GM23338 (cell line): Measurements from ENCODE around the gene PKIB. TPM values are rescaled to one million over a fixed set of nuclear protein-coding genes. Genes with fewer than 3 reads are reported as not detected.

ENCODE experiments used
- ATAC-seq: fragments of 200-7000 bp; cut with Tn5 transposase; 3 replicates; pipeline ENCODE4 v1.9.1; 2020
- DNase-seq: peaks from one replicate; pipeline ENCODE4 v3.0.0-alpha.2; 2015; ENCODE audit warnings: low spot score
- H2AFZ ChIP-seq: fragments of 200-600 bp; sonication (generic); 2 replicates; pipeline ENCODE4 v1.8.0; 2016; ENCODE audit warnings: antibody characterized with exemption, mild to moderate bottlenecking, moderate library complexity
- H3F3A ChIP-seq: fragments of 200-600 bp; sonication (generic); replicated peaks from 2 replicates; pipeline ENCODE4 v1.8.0; 2017; ENCODE audit warnings: antibody characterized with exemption, mixed run types, low read depth
- H3K27ac ChIP-seq: fragments of 200-600 bp; sonication (generic); 2 replicates; pipeline ENCODE4 v1.6.1; 2016; ENCODE audit warnings: low read depth
- H3K27me3 ChIP-seq: fragments of 200-600 bp; sonication (generic); 2 replicates; pipeline ENCODE4 v1.8.0; 2016; ENCODE audit warnings: mild to moderate bottlenecking, mixed run types, moderate library complexity; ENCODE audit not compliant: insufficient read depth
- H3K36me3 ChIP-seq: fragments of 200-600 bp; sonication (generic); 2 replicates; pipeline ENCODE4 v1.8.0; 2016; ENCODE audit warnings: mild to moderate bottlenecking; ENCODE audit not compliant: insufficient read depth
- H3K4me1 ChIP-seq: fragments of 200-600 bp; sonication (generic); 2 replicates; pipeline ENCODE4 v1.8.0; 2016; ENCODE audit warnings: mild to moderate bottlenecking, moderate library complexity; ENCODE audit not compliant: insufficient read depth
- H3K4me2 ChIP-seq: fragments of 200-600 bp; sonication (generic); 2 replicates; pipeline ENCODE4 v1.7.1; 2017; ENCODE audit warnings: mixed run types
- H3K4me3 ChIP-seq: fragments of 200-600 bp; sonication (generic); 2 replicates; pipeline ENCODE4 v1.6.1; 2016; ENCODE audit warnings: mixed run types
- H3K79me2 ChIP-seq: fragments of 200-600 bp; sonication (generic); replicated peaks from 2 replicates; pipeline ENCODE4 v1.8.0; 2017; ENCODE audit warnings: mild to moderate bottlenecking; ENCODE audit not compliant: insufficient read depth
- H3K9me2 ChIP-seq: fragments of 200-600 bp; sonication (generic); 2 replicates; pipeline ENCODE4 v1.8.0; 2017; ENCODE audit not compliant: insufficient read depth
- H4K20me1 ChIP-seq: fragments of 200-600 bp; sonication (generic); replicated peaks from 2 replicates; pipeline ENCODE4 v1.8.0; 2017; ENCODE audit warnings: mild to moderate bottlenecking; ENCODE audit not compliant: insufficient read depth
- H3K27ac Mint-ChIP-seq: 2 replicates; pipeline ENCODE4 v1.8.0; 2020; ENCODE audit warnings: inconsistent platforms, mild to moderate bottlenecking, moderate library complexity, mixed read lengths
- H3K27me3 Mint-ChIP-seq: 3 replicates; pipeline ENCODE4 v1.8.0; 2022; ENCODE audit warnings: low read depth, mild to moderate bottlenecking, moderate library complexity, mixed read lengths, inconsistent platforms; ENCODE audit not compliant: insufficient read depth, poor library complexity
- H3K36me3 Mint-ChIP-seq: 3 replicates; pipeline ENCODE4 v1.8.0; 2021; ENCODE audit warnings: low read depth, mild to moderate bottlenecking, inconsistent platforms, moderate library complexity, mixed read lengths
- H3K4me1 Mint-ChIP-seq: 3 replicates; pipeline ENCODE4 v1.8.0; 2020; ENCODE audit warnings: mild to moderate bottlenecking, inconsistent platforms, mixed read lengths
- H3K4me3 Mint-ChIP-seq: 3 replicates; pipeline ENCODE4 v1.8.0; 2021; ENCODE audit warnings: moderate library complexity, mild to moderate bottlenecking, inconsistent platforms, mixed read lengths
- H3K9me3 Mint-ChIP-seq: 3 replicates; pipeline ENCODE4 v1.8.0; 2020; ENCODE audit warnings: moderate library complexity, mild to moderate bottlenecking, inconsistent platforms, mixed read lengths
- CREB1 ChIP-seq: fragments of 250-450 bp; sonication (Bioruptor Pico); IDR thresholded peaks from 2 replicates; pipeline ENCODE4 v1.5.0; 2020; ENCODE audit warnings: low read depth, mild to moderate bottlenecking, moderate library complexity
- CTCF ChIP-seq, 2 experiments: fragments of 200-600 bp in 1 of 2; sonication (generic) in 1 of 2; conservative IDR thresholded peaks; 2 replicates each; pipeline versions ENCODE4 v1.5.1 to v1.6.1; 2016 to 2017; ENCODE audit warnings: antibody characterized with exemption in 2 of 2, low read depth in 2 of 2, mild to moderate bottlenecking in 2 of 2, moderate library complexity in 1 of 2
- ETS1 ChIP-seq: IDR thresholded peaks from 2 replicates; pipeline ENCODE4 v1.6.1; 2016; ENCODE audit warnings: antibody characterized with exemption
- EZH2 ChIP-seq: fragments of 200-600 bp; sonication (generic); IDR thresholded peaks from one replicate; pipeline ENCODE4 v1.8.0; 2017; ENCODE audit warnings: antibody characterized with exemption, mild to moderate bottlenecking, low read depth; ENCODE audit not compliant: unreplicated experiment
- EZH2phosphoT487 ChIP-seq: fragments of 200-600 bp; sonication (generic); IDR thresholded peaks from one replicate; pipeline ENCODE4 v1.8.1; 2018; ENCODE audit warnings: antibody characterized with exemption; ENCODE audit not compliant: unreplicated experiment
- JUNB ChIP-seq: IDR thresholded peaks from one replicate; pipeline ENCODE4 v1.6.1; 2016; ENCODE audit warnings: antibody characterized with exemption; ENCODE audit not compliant: unreplicated experiment
- NANOG ChIP-seq: IDR thresholded peaks from 2 replicates; pipeline ENCODE4 v1.6.1; 2016; ENCODE audit warnings: antibody characterized with exemption, borderline replicate concordance
- POLR2AphosphoS5 ChIP-seq: IDR thresholded peaks from 2 replicates; pipeline ENCODE4 v1.6.1; 2016; ENCODE audit warnings: antibody characterized with exemption, low read depth
- REST ChIP-seq: IDR thresholded peaks from one replicate; pipeline ENCODE4 v1.6.1; 2018; ENCODE audit warnings: antibody characterized with exemption; ENCODE audit not compliant: unreplicated experiment
- STAT1 ChIP-seq: IDR thresholded peaks from one replicate; pipeline ENCODE4 v1.6.1; 2016; ENCODE audit warnings: antibody characterized with exemption; ENCODE audit not compliant: unreplicated experiment
- ZNF114 ChIP-seq: fragments of 250-450 bp; sonication (Bioruptor Pico); IDR thresholded peaks from 2 replicates; pipeline ENCODE4 v1.5.0; 2020; ENCODE audit warnings: mild to moderate bottlenecking, moderate library complexity
- ZNF331 ChIP-seq: fragments of 250-450 bp; sonication (Bioruptor Pico); IDR thresholded peaks from 2 replicates; pipeline ENCODE4 v1.5.0; 2020; ENCODE audit warnings: low read depth, mild to moderate bottlenecking, moderate library complexity
- ZNF462 ChIP-seq: fragments of 250-450 bp; sonication (Bioruptor Pico); IDR thresholded peaks from 2 replicates; pipeline ENCODE4 v1.5.0; 2020; ENCODE audit warnings: mild to moderate bottlenecking, moderate library complexity
- polyA plus RNA-seq: library from polyadenylated mRNA; unstranded; fragments of >200 nt; fragmentation: Nextera tagmentation; extraction: Ambion mirVana; gene quantifications from 2 replicates; pipeline ENCODE4 v1.2.1, GENCODE V29; 2016
- total RNA-seq: library from RNA; depleted of rRNA; stranded (reverse); fragments of >200 nt; shearing (Covaris generic); gene quantifications from 2 replicates; pipeline ENCODE4 v1.2.3, GENCODE V29; 2014

The PKIB gene
- total and polyA plus RNA-seq, 2 experiments from 2014 or later = 125 to 170 TPM

GRCh38 chr6:122578961-122579360, 31.2 kb upstream of the PKIB start:
- H2AFZ ChIP-seq = no peak overlapping the region
- Mint-ChIP-seq H3K4me1 (peaks cover 2% of the 10 kb centered on the region; the same call in 2 of the 3 replicates), H3K27ac (no peak overlapping the region), H3K9me3 (peaks cover 27% of the 10 kb centered on the region), H3K4me3 (no peak overlapping the region), H3K27me3 (no peaks in the 10 kb centered on the region), H3K36me3 (peaks cover 61% of the 10 kb centered on the region)
- H3K79me2 ChIP-seq = peaks cover 11% of the 10 kb centered on the region
- H3K27me3 ChIP-seq = no peaks in the 10 kb centered on the region
- no peak overlapping the region for H3K27ac ChIP-seq
- DNase-seq = no peak
- H3F3A ChIP-seq = no peaks in the 10 kb centered on the region
- H3K9me2 ChIP-seq = no peaks in the 10 kb centered on the region; the same call in 1 of the 2 replicates
- H3K4me2 ChIP-seq = no peak overlapping the region
- H3K36me3 ChIP-seq = no peaks in the 10 kb centered on the region; the same call in 1 of the 2 replicates
- ATAC-seq = no peak
- H4K20me1 ChIP-seq = 0 out of 2 replicates have a peak, but pooled peaks cover 4% of the 10 kb centered on the region
- no peaks in the 10 kb centered on the region for H3K4me1 ChIP-seq
- TF ChIP-seq REST (no peak), EZH2 (no peak), ZNF462 (CRISPR knock-in tag) (no peak), ZNF114 (no peak), CTCF (conservative IDR thresholded peaks at IDR 0.05; ENCODE audit: low read depth in 2 of 2) (no peak), CREB1 (no peak), NANOG (no peak), POLR2AphosphoS5 (no peak), STAT1 (no peak), EZH2phosphoT487 (no peak), ZNF331 (CRISPR knock-in tag) (no peak), ETS1 (no peak), JUNB (no peak)
- no peak overlapping the region for H3K4me3 ChIP-seq
